ENCODE measurements around the gene RAB40C.

DNA sequence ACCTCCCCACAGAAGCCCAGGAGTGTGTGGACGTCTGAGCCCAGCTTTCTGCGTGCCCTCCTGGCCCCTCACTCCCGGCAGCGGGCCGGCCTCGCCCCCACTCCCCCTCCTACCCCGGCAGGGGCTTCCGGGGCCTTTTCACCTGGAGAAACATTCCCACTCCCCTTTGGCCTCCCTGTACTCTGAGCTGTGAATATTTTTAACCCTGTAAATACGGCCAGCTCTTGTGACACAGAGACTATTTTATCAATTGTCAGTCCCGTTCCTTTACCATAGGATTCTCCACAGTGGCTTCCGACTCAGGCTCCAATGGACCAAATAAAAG is 35.6 kb upstream of the RAB40C start:
- TF ChIP-seq DPF2 (IDR thresholded peaks at IDR 0.05) (no peak), BHLHE40 (IDR thresholded peaks at IDR 0.05; ENCODE audit: borderline replicate concordance in 1 of 2, low read depth in 2 of 2, low read length in 1 of 2) (no peak), POLR2AphosphoS5 (IDR thresholded peaks at IDR 0.05; ENCODE audit: low read length) (no peak), IKZF1 (conservative IDR thresholded peaks at IDR 0.05) (no peak), ZNF274 (IDR thresholded peaks at IDR 0.05; ENCODE audit: insufficient read depth, insufficient read length) (no peak), SUZ12 (IDR thresholded peaks at IDR 0.05; ENCODE audit: unreplicated experiment) (no peak)
- TF ChIP-seq, protein P1, sequence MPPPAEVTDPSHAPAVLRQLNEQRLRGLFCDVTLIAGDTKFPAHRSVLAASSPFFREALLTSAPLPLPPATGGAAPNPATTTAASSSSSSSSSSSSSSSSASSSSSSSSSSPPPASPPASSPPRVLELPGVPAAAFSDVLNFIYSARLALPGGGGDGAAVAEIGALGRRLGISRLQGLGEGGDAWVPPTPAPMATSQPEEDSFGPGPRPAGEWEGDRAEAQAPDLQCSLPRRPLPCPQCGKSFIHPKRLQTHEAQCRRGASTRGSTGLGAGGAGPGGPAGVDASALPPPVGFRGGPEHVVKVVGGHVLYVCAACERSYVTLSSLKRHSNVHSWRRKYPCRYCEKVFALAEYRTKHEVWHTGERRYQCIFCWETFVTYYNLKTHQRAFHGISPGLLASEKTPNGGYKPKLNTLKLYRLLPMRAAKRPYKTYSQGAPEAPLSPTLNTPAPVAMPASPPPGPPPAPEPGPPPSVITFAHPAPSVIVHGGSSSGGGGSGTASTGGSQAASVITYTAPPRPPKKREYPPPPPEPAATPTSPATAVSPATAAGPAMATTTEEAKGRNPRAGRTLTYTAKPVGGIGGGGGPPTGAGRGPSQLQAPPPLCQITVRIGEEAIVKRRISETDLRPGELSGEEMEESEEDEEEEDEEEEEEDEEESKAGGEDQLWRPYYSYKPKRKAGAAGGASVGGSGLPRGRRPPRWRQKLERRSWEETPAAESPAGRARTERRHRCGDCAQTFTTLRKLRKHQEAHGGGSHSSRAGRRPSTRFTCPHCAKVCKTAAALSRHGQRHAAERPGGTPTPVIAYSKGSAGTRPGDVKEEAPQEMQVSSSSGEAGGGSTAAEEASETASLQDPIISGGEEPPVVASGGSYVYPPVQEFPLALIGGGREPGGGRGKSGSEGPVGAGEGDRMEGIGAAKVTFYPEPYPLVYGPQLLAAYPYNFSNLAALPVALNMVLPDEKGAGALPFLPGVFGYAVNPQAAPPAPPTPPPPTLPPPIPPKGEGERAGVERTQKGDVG (CRISPR knock-in tag; IDR thresholded peaks at IDR 0.05) = no peak
- TF ChIP-seq, protein P2, sequence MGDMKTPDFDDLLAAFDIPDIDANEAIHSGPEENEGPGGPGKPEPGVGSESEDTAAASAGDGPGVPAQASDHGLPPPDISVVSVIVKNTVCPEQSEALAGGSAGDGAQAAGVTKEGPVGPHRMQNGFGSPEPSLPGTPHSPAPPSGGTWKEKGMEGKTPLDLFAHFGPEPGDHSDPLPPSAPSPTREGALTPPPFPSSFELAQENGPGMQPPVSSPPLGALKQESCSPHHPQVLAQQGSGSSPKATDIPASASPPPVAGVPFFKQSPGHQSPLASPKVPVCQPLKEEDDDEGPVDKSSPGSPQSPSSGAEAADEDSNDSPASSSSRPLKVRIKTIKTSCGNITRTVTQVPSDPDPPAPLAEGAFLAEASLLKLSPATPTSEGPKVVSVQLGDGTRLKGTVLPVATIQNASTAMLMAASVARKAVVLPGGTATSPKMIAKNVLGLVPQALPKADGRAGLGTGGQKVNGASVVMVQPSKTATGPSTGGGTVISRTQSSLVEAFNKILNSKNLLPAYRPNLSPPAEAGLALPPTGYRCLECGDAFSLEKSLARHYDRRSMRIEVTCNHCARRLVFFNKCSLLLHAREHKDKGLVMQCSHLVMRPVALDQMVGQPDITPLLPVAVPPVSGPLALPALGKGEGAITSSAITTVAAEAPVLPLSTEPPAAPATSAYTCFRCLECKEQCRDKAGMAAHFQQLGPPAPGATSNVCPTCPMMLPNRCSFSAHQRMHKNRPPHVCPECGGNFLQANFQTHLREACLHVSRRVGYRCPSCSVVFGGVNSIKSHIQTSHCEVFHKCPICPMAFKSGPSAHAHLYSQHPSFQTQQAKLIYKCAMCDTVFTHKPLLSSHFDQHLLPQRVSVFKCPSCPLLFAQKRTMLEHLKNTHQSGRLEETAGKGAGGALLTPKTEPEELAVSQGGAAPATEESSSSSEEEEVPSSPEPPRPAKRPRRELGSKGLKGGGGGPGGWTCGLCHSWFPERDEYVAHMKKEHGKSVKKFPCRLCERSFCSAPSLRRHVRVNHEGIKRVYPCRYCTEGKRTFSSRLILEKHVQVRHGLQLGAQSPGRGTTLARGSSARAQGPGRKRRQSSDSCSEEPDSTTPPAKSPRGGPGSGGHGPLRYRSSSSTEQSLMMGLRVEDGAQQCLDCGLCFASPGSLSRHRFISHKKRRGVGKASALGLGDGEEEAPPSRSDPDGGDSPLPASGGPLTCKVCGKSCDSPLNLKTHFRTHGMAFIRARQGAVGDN (IDR thresholded peaks at IDR 0.05) = no peak
- TF ChIP-seq, protein P3, sequence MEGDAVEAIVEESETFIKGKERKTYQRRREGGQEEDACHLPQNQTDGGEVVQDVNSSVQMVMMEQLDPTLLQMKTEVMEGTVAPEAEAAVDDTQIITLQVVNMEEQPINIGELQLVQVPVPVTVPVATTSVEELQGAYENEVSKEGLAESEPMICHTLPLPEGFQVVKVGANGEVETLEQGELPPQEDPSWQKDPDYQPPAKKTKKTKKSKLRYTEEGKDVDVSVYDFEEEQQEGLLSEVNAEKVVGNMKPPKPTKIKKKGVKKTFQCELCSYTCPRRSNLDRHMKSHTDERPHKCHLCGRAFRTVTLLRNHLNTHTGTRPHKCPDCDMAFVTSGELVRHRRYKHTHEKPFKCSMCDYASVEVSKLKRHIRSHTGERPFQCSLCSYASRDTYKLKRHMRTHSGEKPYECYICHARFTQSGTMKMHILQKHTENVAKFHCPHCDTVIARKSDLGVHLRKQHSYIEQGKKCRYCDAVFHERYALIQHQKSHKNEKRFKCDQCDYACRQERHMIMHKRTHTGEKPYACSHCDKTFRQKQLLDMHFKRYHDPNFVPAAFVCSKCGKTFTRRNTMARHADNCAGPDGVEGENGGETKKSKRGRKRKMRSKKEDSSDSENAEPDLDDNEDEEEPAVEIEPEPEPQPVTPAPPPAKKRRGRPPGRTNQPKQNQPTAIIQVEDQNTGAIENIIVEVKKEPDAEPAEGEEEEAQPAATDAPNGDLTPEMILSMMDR (IDR thresholded peaks at IDR 0.05 in 2 of 3, conservative IDR thresholded peaks at IDR 0.05 in 1 of 3; ENCODE audit: control insufficient read depth in 2 of 3, extremely low read depth in 1 of 3, insufficient read depth in 1 of 3, low read depth in 3 of 3, low read length in 3 of 3) = no peak
